Measurements from ENCODE around the gene SAP30L. TPM values are rescaled to one million over a fixed set of nuclear protein-coding genes. Genes with fewer than 3 reads are reported as not detected.

The SAP30L gene
- total and polyA plus RNA-seq, 2 of the 4 experiments (the other 2 are of a cell fraction), result 9.7 to 17.6 TPM

DNA sequence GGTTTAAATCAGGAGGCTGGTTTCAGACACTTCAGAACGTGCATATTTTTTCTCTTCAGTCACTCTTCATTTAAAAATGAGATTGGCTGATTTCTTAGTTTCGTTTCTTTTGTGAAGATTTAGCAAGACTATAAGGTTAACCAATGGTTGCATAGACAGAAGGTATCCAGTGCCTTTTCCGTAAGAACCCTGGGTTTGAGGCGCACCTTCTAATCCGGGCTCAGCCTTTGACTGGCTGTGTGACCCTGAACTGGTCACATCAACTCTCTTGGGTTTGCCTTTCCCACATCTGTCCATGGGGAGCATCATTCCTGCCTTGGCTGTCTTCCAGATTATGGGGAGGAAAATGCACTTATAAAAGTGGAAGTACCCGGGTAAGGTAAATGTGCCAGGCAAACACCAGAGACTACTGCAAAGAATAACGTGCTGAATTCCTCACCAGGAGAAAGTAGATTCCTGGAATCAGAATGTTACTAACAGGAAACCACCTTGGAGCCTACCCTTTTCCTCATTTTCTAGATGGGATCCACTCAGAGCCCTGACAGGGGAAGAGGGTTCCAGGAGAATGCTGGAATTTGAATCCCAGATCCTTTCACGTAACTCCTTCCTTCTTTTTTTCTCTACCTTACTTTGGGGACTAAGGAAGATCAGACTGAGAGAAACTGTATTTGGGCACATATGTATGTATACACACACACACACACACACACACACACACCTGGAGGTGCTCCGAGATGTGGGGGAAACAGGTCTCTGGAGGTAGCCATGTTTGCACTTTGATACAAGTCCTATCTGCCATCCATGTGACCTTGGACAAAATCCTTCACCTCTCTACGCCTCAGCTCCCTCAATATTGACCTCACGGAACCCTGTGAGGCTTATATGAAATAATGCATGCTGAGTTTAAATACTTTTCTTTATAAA lies 25.4 kb downstream of the SAP30L start:
- in situ Hi-C loops (cut with MboI; ENCODE audit: low sequenced_read_pairs), result loop anchor here (25.0 kb wide), 1 partner anchor 341 kb away; no protein-coding TSS in a partner anchor
- Histone ChIP-seq H3K18ac (ENCODE audit: low read depth, low read length) (no peak overlapping the region), H4K91ac (ENCODE audit: insufficient read depth, low read depth, low read length) (no peak overlapping the region), H2AK9ac (replicated peaks; ENCODE audit: low read depth, low read length, poor library complexity) (no peak overlapping the region), H3K9ac (ENCODE audit: low read depth, low read length) (no peak overlapping the region), H3K27ac (ENCODE audit: insufficient read depth, low read length) (no peak overlapping the region), H3K23ac (ENCODE audit: low read depth, low read length) (no peak overlapping the region), H3K14ac (replicated peaks; ENCODE audit: low read depth, low read length) (no peak overlapping the region), H3K4ac (ENCODE audit: low read depth, low read length) (no peak overlapping the region), H3K4me2 (ENCODE audit: low read depth, low read length) (no peak overlapping the region; the same call in 1 of the 2 replicates), H3K9me1 (ENCODE audit: insufficient read depth, low read length) (no peaks in the 10 kb centered on the region), H3K56ac (ENCODE audit: extremely low read depth, insufficient read depth, low read length) (no peak overlapping the region), H4K20me1 (ENCODE audit: insufficient read depth, low read length) (peaks cover 16% of the 10 kb centered on the region; the same call in 1 of the 2 replicates), H3K9me3 (ENCODE audit: control insufficient read depth, insufficient read depth, low read length) (peaks cover 11% of the 10 kb centered on the region; the same call in 1 of the 2 replicates), H2BK120ac (ENCODE audit: low read depth, low read length) (no peak overlapping the region), H3K36me3 (ENCODE audit: control insufficient read depth, insufficient read depth, low read length) (no peaks in the 10 kb centered on the region), H2AK5ac (ENCODE audit: low read depth, low read length) (no peak overlapping the region), H4K8ac (ENCODE audit: low read depth in 2 of 2, low read length in 2 of 2) (no peak overlapping the region), H2BK5ac (ENCODE audit: low read depth, low read length, poor library complexity, severe bottlenecking) (no peak overlapping the region), H3K27me3 (ENCODE audit: control insufficient read depth, insufficient read depth, low read length) (peaks cover 64% of the 10 kb centered on the region), H2BK15ac (ENCODE audit: low read depth, low read length) (no peak overlapping the region), H3K4me3 (ENCODE audit: insufficient read depth, low read depth, low read length) (no peak overlapping the region), H4K5ac (ENCODE audit: low read depth, low read length) (no peak overlapping the region), H3K79me1 (ENCODE audit: low read depth in 1 of 2, low read length in 2 of 2) (no peaks in the 10 kb centered on the region), H3K4me1 (ENCODE audit: control insufficient read depth, insufficient read depth, low read length) (peaks cover 4% of the 10 kb centered on the region; the same call in 1 of the 2 replicates), H2AFZ (replicated peaks; ENCODE audit: low read length, poor library complexity) (no peak overlapping the region), H2BK20ac (ENCODE audit: low read depth, low read length) (no peak overlapping the region)
- CTCF ChIA-PET, result interaction anchor here (0.5 to 0.6 kb wide), 2 partner anchors 14 to 346 kb away, joined by 4 to 5 read pairs; no protein-coding TSS in a partner anchor
- WGBS, 2 experiments (ENCODE audit: extremely low coverage in 2 of 2, insufficient read length in 1 of 2), result 14% methylated on average over 4 of the region's 11 CpGs; no CpG with 5 or more reads in 1 of the 2 experiments
- POLR2A ChIA-PET (ENCODE audit: unreplicated experiment), result no interaction called here
- no TSS peak for BruUV-seq (replicated peaks)
- dilution Hi-C loops (cut with HindIII; ENCODE audit: low sequenced_read_pairs, unreplicated experiment), result no loop called here
- ATAC-seq (ENCODE audit: low read depth) (no peak), DNase-seq (no peak)
- intact Hi-C loops (cut with micrococcal nuclease), result no loop called here
- TF ChIP-seq, protein P1, sequence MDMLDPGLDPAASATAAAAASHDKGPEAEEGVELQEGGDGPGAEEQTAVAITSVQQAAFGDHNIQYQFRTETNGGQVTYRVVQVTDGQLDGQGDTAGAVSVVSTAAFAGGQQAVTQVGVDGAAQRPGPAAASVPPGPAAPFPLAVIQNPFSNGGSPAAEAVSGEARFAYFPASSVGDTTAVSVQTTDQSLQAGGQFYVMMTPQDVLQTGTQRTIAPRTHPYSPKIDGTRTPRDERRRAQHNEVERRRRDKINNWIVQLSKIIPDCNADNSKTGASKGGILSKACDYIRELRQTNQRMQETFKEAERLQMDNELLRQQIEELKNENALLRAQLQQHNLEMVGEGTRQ (IDR thresholded peaks at IDR 0.05; ENCODE audit: low read depth, low read length), result no peak
- TF ChIP-seq SMC3 (IDR thresholded peaks at IDR 0.05; ENCODE audit: low read depth, low read length) (no peak), BHLHE40 (IDR thresholded peaks at IDR 0.05; ENCODE audit: low read depth, low read length) (no peak), FOS (IDR thresholded peaks at IDR 0.05; ENCODE audit: low read depth, low read length) (no peak), RAD21 (IDR thresholded peaks at IDR 0.05; ENCODE audit: low read length) (no peak), CEBPB (IDR thresholded peaks at IDR 0.05; ENCODE audit: low read depth, low read length) (no peak), POLR2A (IDR thresholded peaks at IDR 0.05; ENCODE audit: low read depth, low read length) (no peak), MXI1 (IDR thresholded peaks at IDR 0.05; ENCODE audit: borderline replicate concordance, low read depth, low read length) (no peak)
- TF ChIP-seq, protein P2, sequence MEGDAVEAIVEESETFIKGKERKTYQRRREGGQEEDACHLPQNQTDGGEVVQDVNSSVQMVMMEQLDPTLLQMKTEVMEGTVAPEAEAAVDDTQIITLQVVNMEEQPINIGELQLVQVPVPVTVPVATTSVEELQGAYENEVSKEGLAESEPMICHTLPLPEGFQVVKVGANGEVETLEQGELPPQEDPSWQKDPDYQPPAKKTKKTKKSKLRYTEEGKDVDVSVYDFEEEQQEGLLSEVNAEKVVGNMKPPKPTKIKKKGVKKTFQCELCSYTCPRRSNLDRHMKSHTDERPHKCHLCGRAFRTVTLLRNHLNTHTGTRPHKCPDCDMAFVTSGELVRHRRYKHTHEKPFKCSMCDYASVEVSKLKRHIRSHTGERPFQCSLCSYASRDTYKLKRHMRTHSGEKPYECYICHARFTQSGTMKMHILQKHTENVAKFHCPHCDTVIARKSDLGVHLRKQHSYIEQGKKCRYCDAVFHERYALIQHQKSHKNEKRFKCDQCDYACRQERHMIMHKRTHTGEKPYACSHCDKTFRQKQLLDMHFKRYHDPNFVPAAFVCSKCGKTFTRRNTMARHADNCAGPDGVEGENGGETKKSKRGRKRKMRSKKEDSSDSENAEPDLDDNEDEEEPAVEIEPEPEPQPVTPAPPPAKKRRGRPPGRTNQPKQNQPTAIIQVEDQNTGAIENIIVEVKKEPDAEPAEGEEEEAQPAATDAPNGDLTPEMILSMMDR (conservative IDR thresholded peaks at IDR 0.05; ENCODE audit: low read depth, low read length), result no peak
- TF ChIP-seq, protein P3, sequence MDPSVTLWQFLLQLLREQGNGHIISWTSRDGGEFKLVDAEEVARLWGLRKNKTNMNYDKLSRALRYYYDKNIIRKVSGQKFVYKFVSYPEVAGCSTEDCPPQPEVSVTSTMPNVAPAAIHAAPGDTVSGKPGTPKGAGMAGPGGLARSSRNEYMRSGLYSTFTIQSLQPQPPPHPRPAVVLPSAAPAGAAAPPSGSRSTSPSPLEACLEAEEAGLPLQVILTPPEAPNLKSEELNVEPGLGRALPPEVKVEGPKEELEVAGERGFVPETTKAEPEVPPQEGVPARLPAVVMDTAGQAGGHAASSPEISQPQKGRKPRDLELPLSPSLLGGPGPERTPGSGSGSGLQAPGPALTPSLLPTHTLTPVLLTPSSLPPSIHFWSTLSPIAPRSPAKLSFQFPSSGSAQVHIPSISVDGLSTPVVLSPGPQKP (IDR thresholded peaks at IDR 0.05; ENCODE audit: borderline replicate concordance, low read depth, low read length), result no peak

All from IMR-90 (cell line).